HEK293 (cell line): ENCODE data around the gene STAC2.

ENCODE experiments used
- CTCF ChIA-PET: fragments of 350-600 bp; formaldehyde crosslinking; extraction: SDS; loops from one replicate; lab custom pipeline; 2021; ENCODE audit warnings: antibody characterized with exemption; lab: Yijun Ruan, JAX
- POLR2A ChIA-PET: fragments of 300-600 bp; formaldehyde crosslinking; extraction: SDS; loops from one replicate; lab custom pipeline; 2020; ENCODE audit warnings: antibody characterized with exemption, inconsistent platforms; lab: Yijun Ruan, JAX
- H3K27ac ChIP-seq: fragments of 200-500 bp; sonication (Bioruptor generic); 2 replicates; pipeline ENCODE4 v1.5.1; 2014; ENCODE audit warnings: low read depth, low read length, control low read depth, inconsistent platforms; ENCODE audit errors: extremely low read depth
- H3K36me3 ChIP-seq, 2 experiments: fragments of 200-500 bp in 1 of 2; sonication (Bioruptor generic) in 1 of 2; 1 replicate in 1 of 2; 2 replicates in 1 of 2; pipeline ENCODE4 v1.5.1; 2014 to 2017; ENCODE audit warnings: inconsistent platforms in 2 of 2, low read length in 2 of 2; ENCODE audit not compliant: control insufficient read depth in 2 of 2, insufficient read depth in 1 of 2
- H3K4me1 ChIP-seq: fragments of 200-500 bp; sonication (Bioruptor generic); 2 replicates; pipeline ENCODE4 v1.5.1; 2014; ENCODE audit warnings: mild to moderate bottlenecking, low read length, inconsistent platforms; ENCODE audit not compliant: control insufficient read depth, insufficient read depth
- H3K4me3 ChIP-seq: 2 replicates; pipeline ENCODE4 v1.5.1; 2011; ENCODE audit warnings: low read depth, mild to moderate bottlenecking, control low read depth, low read length, moderate library complexity
- H3K9me3 ChIP-seq: fragments of 200-500 bp; sonication (Bioruptor generic); 2 replicates; pipeline ENCODE4 v1.5.1; 2014; ENCODE audit warnings: low read depth, low read length, inconsistent platforms; ENCODE audit not compliant: control insufficient read depth, insufficient read depth
- EGR2 ChIP-seq: fragments of 450-650 bp; formaldehyde crosslinking; IDR thresholded peaks from 2 replicates; pipeline ENCODE4 v1.5.1; 2016; ENCODE audit warnings: low read depth, missing biosample characterization, missing genetic modification characterization
- ELK4 ChIP-seq: IDR thresholded peaks from 2 replicates; pipeline ENCODE4 v1.6.1; 2011; ENCODE audit warnings: mild to moderate bottlenecking, low read depth, low read length, borderline replicate concordance
- FEZF1 ChIP-seq: fragments of 450-650 bp; formaldehyde crosslinking; IDR thresholded peaks from 2 replicates; pipeline ENCODE4 v1.5.1; 2016; ENCODE audit warnings: missing biosample characterization, missing genetic modification characterization
- GLIS1 ChIP-seq: fragments of 450-650 bp; formaldehyde crosslinking; IDR thresholded peaks from 2 replicates; pipeline ENCODE4 v1.5.1; 2016; ENCODE audit warnings: missing biosample characterization, missing genetic modification characterization
- GLIS2 ChIP-seq: fragments of 450-650 bp; formaldehyde crosslinking; IDR thresholded peaks from 2 replicates; pipeline ENCODE4 v1.5.1; 2016; ENCODE audit warnings: missing biosample characterization, missing genetic modification characterization
- HOXA7 ChIP-seq: sonication (generic); formaldehyde crosslinking; IDR thresholded peaks from 2 replicates; pipeline ENCODE4 v1.8.1; 2022; ENCODE audit warnings: missing genetic modification reagents, borderline replicate concordance
- IKZF3 ChIP-seq: fragments of 450-650 bp; IDR thresholded peaks from 2 replicates; pipeline ENCODE4 v1.5.0; 2018; ENCODE audit warnings: missing biosample characterization, mild to moderate bottlenecking, missing genetic modification characterization, moderate library complexity
- KLF1 ChIP-seq: fragments of 450-650 bp; formaldehyde crosslinking; IDR thresholded peaks from 2 replicates; pipeline ENCODE4 v1.5.1; 2016; ENCODE audit warnings: missing biosample characterization, missing genetic modification characterization
- MYNN ChIP-seq: fragments of 450-650 bp; formaldehyde crosslinking; IDR thresholded peaks from 2 replicates; pipeline ENCODE4 v1.5.1; 2016; ENCODE audit warnings: missing biosample characterization, missing genetic modification characterization, borderline replicate concordance
- ZBTB26 ChIP-seq: fragments of 450-650 bp; formaldehyde crosslinking; optimal IDR thresholded peaks from 2 replicates; pipeline ENCODE3; 2016; ENCODE audit warnings: missing biosample characterization, mild to moderate bottlenecking, missing genetic modification characterization
- ZBTB44 ChIP-seq: fragments of 450-650 bp; IDR thresholded peaks from 2 replicates; pipeline ENCODE4 v1.5.1; 2018; ENCODE audit warnings: missing biosample characterization, mild to moderate bottlenecking, missing genetic modification characterization
- ZEB2 ChIP-seq: fragments of 450-650 bp; formaldehyde crosslinking; IDR thresholded peaks from 2 replicates; pipeline ENCODE4 v1.5.1; 2016; ENCODE audit warnings: missing biosample characterization, missing genetic modification characterization
- ZFP3 ChIP-seq: fragments of 450-650 bp; formaldehyde crosslinking; IDR thresholded peaks from 2 replicates; pipeline ENCODE4 v1.5.1; 2016; ENCODE audit warnings: low read depth, missing biosample characterization, missing genetic modification characterization
- ZNF132 ChIP-seq: fragments of 450-650 bp; formaldehyde crosslinking; IDR thresholded peaks from 2 replicates; pipeline ENCODE4 v1.5.1; 2017; ENCODE audit warnings: missing biosample characterization, missing genetic modification characterization, borderline replicate concordance
- ZNF221 ChIP-seq: fragments of 450-650 bp; formaldehyde crosslinking; IDR thresholded peaks from 2 replicates; pipeline ENCODE4 v1.5.1; 2017; ENCODE audit warnings: missing biosample characterization, missing genetic modification characterization, borderline replicate concordance
- ZNF223 ChIP-seq: fragments of 450-650 bp; formaldehyde crosslinking; IDR thresholded peaks from 2 replicates; pipeline ENCODE4 v1.5.1; 2016; ENCODE audit warnings: missing biosample characterization, missing genetic modification characterization
- ZNF324 ChIP-seq: fragments of 450-650 bp; formaldehyde crosslinking; IDR thresholded peaks from 2 replicates; pipeline ENCODE4 v1.5.1; 2016; ENCODE audit warnings: missing biosample characterization, missing genetic modification characterization
- ZNF398 ChIP-seq: fragments of 450-650 bp; formaldehyde crosslinking; IDR thresholded peaks from 2 replicates; pipeline ENCODE4 v1.5.1; 2017; ENCODE audit warnings: missing biosample characterization, missing genetic modification characterization
- ZNF501 ChIP-seq: fragments of 450-650 bp; formaldehyde crosslinking; IDR thresholded peaks from 2 replicates; pipeline ENCODE4 v1.5.1; 2016; ENCODE audit warnings: missing biosample characterization, missing genetic modification characterization
- ZNF549 ChIP-seq: fragments of 450-650 bp; IDR thresholded peaks from 2 replicates; pipeline ENCODE4 v1.5.1; 2018; ENCODE audit warnings: missing biosample characterization, missing genetic modification characterization, mild to moderate bottlenecking, inconsistent platforms, moderate library complexity
- ZNF837 ChIP-seq: fragments of 450-650 bp; formaldehyde crosslinking; IDR thresholded peaks from 2 replicates; pipeline ENCODE4 v1.5.1; 2016; ENCODE audit warnings: missing biosample characterization, missing genetic modification characterization
- TF ChIP-seq, protein P1 (sequence below): fragments of 450-650 bp; formaldehyde crosslinking; IDR thresholded peaks from 2 replicates; pipeline ENCODE4 v1.5.1; 2017; ENCODE audit warnings: missing biosample characterization, missing genetic modification characterization
- TF ChIP-seq, protein P2 (sequence below): fragments of 450-650 bp; formaldehyde crosslinking; IDR thresholded peaks from 2 replicates; pipeline ENCODE4 v1.5.1; 2016; ENCODE audit warnings: missing biosample characterization, missing genetic modification characterization

STAC2 gene

DNA sequence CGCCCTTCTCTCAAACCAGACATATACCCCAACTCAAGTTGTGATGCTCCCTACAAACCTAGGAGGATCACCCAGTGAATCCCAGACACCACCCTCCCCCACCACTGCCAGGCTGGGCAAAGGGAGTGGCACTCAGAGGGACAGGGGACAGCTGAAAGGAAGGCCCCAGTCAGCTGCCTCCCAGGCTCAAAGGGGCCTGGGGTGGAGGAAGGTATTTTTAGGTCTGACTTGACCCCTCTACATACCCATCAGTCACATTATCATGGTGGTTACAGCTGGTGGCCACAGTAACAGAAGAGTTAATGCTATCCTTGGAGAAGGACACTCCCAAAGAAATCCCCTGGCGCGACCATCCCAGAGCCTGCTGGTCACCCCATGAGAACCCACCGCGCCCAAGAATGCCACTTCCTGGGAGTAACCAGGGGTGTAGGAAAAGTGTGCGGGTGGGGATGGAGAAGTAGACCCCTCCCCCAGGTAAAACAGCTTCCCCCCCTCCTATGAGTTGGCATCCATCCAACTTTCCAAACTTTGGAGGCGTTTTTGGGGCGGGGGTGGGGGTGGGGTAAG lies 29.4 kb downstream of the STAC2 start (continued):
- no peak for TF ChIP-seq ZEB2
- TF ChIP-seq ZNF324, result no peak
- TF ChIP-seq KLF1 (tag by site-specific recombination), result peak; percentile 47; the same call in 1 of the 2 replicates
- no peak for TF ChIP-seq ZNF837 (tag by site-specific recombination)
- no peak for TF ChIP-seq EGR2 (tag by site-specific recombination)
- no peak for TF ChIP-seq ZNF221
- 0 out of 2 replicates have a peak, but pooled peaks have one; percentile 38 for TF ChIP-seq IKZF3 (tag by site-specific recombination)
- TF ChIP-seq ZBTB44 (tag by site-specific recombination), result no peak
- TF ChIP-seq, protein P1, sequence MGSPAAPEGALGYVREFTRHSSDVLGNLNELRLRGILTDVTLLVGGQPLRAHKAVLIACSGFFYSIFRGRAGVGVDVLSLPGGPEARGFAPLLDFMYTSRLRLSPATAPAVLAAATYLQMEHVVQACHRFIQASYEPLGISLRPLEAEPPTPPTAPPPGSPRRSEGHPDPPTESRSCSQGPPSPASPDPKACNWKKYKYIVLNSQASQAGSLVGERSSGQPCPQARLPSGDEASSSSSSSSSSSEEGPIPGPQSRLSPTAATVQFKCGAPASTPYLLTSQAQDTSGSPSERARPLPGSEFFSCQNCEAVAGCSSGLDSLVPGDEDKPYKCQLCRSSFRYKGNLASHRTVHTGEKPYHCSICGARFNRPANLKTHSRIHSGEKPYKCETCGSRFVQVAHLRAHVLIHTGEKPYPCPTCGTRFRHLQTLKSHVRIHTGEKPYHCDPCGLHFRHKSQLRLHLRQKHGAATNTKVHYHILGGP (tag by site-specific recombination), result no peak
- TF ChIP-seq ZBTB26 (tag by site-specific recombination), result no peak
- no peak for TF ChIP-seq ZNF549
- TF ChIP-seq ZNF501, result no peak

DNA sequence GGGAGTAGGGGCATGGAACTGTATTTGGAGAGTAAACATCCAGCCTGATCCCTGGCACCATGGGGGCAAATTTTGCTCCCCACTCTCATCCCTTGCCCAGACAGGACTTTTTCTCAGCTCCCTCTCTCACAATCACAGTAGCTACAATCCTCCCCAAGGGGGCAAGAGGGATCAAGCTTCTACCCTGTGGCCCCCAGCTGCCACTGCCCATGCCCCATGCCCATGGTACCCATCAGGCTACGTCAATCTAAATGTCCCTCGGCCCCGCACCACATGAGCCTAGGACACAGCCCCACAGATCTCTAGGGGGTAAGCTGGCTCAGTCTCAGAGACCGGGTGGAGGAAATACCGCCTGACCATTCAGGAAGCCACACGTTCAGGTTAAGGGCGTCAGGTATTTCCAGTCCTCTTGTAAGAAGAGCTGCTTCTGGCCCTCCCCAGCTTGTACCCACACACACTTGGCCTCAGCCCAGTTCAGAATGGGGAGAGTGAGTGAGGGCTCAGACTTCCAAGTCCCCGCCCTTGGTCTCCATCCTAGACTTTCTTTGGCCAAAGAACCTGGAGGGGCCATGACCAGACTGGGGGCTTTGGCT lies 30.1 kb downstream of the STAC2 start:
- H3K4me3 ChIP-seq, result no peak overlapping the region
- peaks cover 13 to 38% of the 10 kb centered on the region in 2 experiments for H3K36me3 ChIP-seq
- ChIA-PET POLR2A (interaction anchor here (0.9 to 1.5 kb wide), 4 partner anchors 10 to 49 kb away, joined by 3 to 4 read pairs (median 4); no protein-coding TSS in a partner anchor), CTCF (interaction anchor here (0.6 to 3.5 kb wide), 10 partner anchors 11 to 846 kb away, joined by 3 to 28 read pairs (median 6); no protein-coding TSS in a partner anchor)
- peak overlapping the region; percentile 21; the same call in 1 of the 2 replicates for H3K27ac ChIP-seq
- peaks cover 19% of the 10 kb centered on the region; the same call in 1 of the 2 replicates for H3K4me1 ChIP-seq
- H3K9me3 ChIP-seq, result no peaks in the 10 kb centered on the region
- TF ChIP-seq ELK4 (no peak), ZNF398 (tag by site-specific recombination) (0 out of 2 replicates have a peak, but pooled peaks have one; percentile 3), GLIS2 (tag by site-specific recombination) (no peak), MYNN (tag by site-specific recombination) (no peak), EGR2 (tag by site-specific recombination) (peak; percentile 15; the same call in 1 of the 2 replicates), ZFP3 (tag by site-specific recombination) (no peak), HOXA7 (CRISPR knock-in tag) (no peak), ZBTB26 (tag by site-specific recombination) (peak; percentile 3), ZNF132 (tag by site-specific recombination) (no peak), GLIS1 (tag by site-specific recombination) (peak; percentile 48), ZNF223 (tag by site-specific recombination) (no peak), FEZF1 (tag by site-specific recombination) (no peak)
- TF ChIP-seq, protein P2, sequence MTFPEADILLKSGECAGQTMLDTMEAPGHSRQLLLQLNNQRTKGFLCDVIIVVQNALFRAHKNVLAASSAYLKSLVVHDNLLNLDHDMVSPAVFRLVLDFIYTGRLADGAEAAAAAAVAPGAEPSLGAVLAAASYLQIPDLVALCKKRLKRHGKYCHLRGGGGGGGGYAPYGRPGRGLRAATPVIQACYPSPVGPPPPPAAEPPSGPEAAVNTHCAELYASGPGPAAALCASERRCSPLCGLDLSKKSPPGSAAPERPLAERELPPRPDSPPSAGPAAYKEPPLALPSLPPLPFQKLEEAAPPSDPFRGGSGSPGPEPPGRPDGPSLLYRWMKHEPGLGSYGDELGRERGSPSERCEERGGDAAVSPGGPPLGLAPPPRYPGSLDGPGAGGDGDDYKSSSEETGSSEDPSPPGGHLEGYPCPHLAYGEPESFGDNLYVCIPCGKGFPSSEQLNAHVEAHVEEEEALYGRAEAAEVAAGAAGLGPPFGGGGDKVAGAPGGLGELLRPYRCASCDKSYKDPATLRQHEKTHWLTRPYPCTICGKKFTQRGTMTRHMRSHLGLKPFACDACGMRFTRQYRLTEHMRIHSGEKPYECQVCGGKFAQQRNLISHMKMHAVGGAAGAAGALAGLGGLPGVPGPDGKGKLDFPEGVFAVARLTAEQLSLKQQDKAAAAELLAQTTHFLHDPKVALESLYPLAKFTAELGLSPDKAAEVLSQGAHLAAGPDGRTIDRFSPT (tag by site-specific recombination), result peak; percentile 78
